LHCN-M2 (cell line): ENCODE measurements around the gene C18orf32. TPM values are rescaled to one million over a fixed set of nuclear protein-coding genes. Genes with fewer than 3 reads are reported as not detected.
"Not testable (repeated sequence)": the region's sequence is repeated elsewhere in the genome, so short reads cannot be mapped to it uniquely, and the experiment has no call there.

ENCODE experiments used
- DNase-seq: peaks from one replicate; pipeline ENCODE4 v3.0.0-alpha.2; 2012; ENCODE audit warnings: low read depth
- total RNA-seq: library from RNA; depleted of rRNA; stranded (reverse); fragments of >200 nt; gene quantifications from 2 replicates; pipeline ENCODE4 v1.2.3, GENCODE V29; 2014

C18orf32 gene
- total RNA-seq, 1 experiment from 2014 or later: 44.9 TPM

DNA sequence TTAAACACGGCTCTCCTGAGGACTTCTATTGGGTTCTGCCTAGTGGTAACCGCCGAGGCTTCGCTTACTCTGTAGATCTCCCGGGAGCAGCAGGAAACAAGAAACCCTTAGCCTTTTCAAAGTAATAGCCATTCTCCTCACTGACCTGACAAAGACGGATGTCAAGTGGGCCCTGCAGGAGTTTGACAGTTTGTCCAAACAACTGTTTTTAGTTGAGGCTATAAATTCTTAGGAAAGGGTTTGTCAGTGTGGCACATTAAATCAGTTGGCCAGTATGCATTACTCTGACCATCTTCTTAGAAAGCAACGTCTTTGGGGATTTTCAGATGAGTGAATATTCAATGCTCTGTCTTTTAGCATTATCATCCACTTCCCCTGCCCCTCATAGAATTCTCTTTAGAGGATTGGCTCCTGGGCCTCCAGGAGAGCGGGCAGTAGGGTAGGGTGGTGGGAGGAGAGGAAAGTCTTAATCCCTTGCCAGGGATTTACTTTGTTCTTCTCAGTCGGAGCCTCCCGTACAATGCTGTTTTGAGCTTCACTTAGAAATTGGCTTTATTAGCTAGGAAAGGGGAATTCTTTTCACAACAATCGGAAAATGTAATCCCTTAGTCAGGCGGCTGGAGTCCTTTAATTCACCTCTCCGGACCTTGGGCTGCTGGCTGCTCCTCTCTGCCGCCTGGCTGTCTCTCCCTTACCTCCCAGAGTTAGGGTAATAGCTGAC lies 13.3 kb upstream of the C18orf32 start:
- DNase-seq: no peak

DNA sequence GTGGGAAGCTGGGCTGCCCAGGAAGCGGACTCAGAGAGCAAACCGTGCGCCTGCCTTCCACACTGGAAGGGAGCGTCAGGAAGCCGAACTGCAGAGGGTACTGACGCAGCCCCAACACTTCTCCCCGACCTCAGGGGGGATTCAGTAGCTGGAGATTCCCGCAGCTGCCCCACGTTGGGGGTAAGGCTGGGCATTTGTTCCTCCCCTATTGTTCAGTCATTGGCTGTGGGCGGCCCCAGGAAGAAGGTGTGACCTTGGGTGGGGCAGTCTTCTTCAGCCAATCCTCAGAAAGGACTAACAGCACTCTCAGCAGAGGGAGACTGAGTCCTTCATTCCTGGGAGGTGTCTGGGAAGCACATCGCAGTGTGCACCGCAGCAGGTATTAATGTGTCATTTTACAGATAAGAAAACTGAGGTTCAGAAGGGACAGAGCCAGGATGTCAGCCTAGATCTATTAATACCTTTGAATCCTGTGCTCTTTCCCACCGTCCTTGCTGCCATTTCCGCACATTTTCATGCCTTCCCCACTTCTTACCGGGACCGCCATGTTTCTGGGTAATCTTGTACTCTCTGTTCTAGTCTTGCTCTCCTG lies 12.1 kb upstream of the C18orf32 start:
- no peak for DNase-seq

- no peak for DNase-seq
Observed at GRCh38 chr18:49495480-49495879, 8.4 kb upstream of the C18orf32 start.

DNA sequence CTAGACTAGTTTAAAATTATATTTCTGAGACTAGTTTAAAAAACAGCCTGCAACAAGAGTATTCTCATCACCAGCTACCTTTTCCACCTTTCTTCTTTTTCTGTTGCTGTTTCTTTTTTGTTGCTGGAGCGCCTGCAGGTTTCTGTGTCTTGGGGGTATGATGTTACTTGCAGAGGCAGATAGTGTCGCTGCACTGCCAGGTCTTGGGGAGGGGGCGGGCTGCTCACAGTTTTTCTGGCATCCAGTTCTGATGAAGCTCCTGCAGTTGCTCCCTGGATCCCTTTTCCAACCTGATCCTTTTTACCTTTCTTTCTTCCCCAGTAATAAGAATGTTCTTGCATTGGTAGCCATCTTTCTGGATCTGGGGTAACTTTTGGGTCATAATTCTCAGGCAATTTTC lies 8.0 kb upstream of the C18orf32 start:
- no peak for DNase-seq

DNA sequence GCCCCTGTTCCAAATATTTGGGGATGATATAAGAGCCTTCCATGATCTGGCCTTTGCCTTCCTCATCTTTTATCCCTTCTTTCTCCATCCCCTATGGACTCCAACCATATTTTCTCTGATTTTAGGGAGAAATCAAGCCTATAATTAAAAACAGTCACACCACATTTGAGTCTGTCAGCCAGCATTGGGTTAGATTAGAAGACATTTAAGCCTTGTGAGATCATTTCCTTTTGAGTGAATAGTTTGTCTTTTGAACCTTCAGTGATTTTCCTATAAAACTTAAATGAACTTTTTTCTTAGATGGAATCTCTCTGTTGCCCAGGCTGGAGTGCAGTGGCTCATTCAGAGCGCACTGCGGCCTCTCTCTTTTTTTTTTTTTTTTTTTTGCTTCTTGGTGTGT lies 7.6 kb upstream of the C18orf32 start:
- no peak for DNase-seq

- DNase-seq: no peak
Observed at GRCh38 chr18:49492694-49493033, 5.6 kb upstream of the C18orf32 start.

DNA sequence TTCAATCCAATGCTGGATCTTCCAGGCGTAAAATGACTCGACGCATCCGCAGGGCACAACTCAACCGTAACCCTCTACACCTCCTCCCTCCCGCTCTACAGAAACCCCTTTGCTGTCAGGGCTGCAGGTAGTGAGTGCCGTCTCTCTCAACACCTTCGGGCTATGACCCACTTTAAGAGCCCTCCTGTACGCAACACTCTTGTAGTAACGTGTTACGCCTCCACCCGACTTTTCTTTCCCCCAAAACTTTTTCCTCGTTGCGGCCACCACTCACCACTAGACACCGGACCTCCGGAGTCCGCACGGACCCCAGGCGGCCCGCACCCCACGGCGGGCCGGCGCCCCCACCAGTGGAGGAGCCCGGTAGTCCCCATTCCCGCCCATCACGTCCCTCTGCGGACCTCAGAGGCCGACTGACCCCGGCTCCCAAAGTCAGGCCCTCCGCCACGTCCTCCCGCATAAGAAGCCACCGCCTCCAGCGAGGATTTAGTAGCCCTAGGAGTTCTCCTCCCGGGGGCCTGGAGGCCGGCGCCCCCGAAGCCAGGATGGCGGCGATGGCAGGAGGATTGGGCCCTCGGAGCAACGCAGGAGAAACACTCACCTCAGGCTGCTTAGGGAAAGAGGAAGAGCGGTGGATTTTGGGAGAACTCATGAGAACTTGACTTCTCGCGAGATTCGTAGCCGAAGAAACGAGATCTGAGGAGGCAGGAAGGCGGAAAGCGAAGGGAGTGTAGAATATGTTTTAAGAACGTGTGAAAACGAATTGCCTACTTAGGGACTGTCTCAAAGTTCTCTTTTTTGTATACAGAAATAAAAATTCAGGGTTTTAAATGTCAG lies 5.0 kb upstream of the C18orf32 start, which contains the start of gene RPL17:
Gene RPL17 (minus strand): TSS at position 609 of the 837 bp plus-strand sequence.
- peak; percentile 99 for DNase-seq

GRCh38 chr18:49491534-49491856 lies 4.5 kb upstream of the C18orf32 start:
- DNase-seq: no peak

- no peak for DNase-seq
Observed at GRCh38 chr18:49490246-49490762, 3.3 kb upstream of the C18orf32 start.

DNA sequence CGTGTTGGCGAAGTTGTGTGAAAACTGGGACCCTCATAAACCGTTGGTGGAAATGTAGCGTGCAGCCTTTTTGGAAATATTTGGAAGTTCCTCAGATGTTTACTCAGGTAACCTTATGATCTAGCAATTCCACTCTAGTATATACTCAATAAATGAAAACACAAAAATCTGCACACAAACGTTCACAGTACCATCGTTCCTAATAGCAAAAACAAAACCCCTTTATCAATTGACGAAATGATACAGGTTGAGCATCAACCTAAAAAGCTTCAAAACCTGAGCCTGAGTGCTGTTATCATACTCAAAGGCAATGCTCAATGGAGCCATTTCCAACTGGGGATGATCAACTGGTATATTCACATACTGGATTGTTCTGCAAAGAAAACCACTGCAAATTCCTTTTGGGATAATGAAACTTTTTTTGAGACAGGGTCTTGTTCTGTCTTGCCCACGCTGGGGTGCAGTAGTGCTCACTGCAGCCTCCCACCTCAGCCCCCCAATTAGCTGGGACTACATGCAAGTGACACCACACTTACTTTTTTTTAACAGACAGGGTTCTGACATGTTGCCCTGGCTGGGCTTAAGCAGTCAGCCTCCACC lies 777 bp upstream of the C18orf32 start:
- no peak for DNase-seq

DNA sequence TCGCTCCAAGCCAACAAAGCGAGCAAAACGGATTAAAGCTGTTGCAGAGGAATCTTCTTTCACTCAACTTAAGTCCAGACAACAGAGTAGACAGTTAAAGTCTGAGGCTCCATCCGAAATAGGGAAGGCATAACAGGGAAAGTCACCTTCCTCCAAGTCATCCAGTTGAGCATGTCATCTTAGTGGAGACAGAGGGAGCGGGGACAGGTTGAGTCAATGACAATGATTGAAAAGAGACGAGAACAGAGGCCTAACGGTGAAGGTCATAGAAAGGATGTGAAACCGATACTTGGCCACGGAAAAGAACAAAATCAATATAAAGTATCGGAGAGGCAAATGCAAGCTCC lies 455 bp downstream of the C18orf32 start:
- peak; percentile 24 for DNase-seq

DNA sequence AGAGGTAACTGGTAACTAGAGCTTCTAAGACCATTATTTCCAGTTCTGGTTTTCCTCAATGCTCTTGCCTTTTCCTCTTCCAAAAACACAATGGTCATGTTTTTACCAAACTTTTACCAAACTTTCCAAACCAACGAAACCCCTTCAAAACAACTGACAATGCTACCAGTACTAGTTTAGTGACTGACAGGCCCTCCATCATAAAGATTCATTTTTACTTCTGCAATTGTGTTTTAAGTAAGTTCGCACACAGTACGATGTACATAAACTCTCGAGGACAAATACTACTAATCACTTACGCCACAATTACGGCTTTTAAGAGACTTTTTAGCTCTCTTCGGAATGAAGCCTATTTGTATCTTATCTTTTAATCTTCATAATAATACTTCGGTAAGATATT lies 900 bp downstream of the C18orf32 start:
- no peak for DNase-seq

- DNase-seq: no peak
Observed at GRCh38 chr18:49483198-49483597, 3.8 kb downstream of the C18orf32 start.

DNA sequence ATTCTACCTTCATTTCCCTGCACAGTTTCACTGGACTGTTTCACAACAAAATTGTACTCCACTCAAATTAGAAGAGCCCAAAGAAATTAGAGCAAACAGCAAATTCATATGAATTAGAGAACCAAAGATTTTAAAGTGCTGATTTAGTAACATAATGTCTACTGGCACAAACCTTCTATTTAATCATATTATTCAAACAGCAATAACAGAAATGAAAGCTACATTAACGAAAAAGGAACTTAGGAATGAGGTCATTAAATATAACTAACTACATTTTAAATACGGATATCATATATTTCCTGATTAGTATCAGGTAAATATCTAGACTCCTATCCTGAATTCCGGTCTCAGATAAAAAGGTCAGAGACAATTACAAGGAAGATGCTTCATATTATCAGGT lies 5.1 kb downstream of the C18orf32 start:
- DNase-seq: no peak

DNA sequence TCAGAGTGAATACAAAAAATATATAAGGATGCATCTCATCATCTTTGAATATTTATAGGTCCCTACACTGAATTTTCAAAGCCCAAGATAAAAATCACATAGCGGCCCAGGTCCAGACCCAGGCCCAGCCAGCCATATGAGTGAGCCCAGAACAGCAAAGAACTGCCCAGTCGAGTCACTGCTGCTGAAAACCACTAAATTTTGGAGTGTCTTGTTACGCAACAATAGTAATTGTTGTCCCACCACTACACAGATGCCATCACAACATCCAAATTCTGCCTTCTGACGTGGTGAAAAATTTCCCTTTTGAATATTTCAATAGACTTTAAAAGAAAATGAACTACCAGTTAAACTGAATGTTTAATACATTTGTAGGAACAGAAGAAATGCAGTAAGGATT lies 5.7 kb downstream of the C18orf32 start:
- no peak for DNase-seq

- no peak for DNase-seq
Observed at GRCh38 chr18:49479381-49480137, 7.5 kb downstream of the C18orf32 start.

DNA sequence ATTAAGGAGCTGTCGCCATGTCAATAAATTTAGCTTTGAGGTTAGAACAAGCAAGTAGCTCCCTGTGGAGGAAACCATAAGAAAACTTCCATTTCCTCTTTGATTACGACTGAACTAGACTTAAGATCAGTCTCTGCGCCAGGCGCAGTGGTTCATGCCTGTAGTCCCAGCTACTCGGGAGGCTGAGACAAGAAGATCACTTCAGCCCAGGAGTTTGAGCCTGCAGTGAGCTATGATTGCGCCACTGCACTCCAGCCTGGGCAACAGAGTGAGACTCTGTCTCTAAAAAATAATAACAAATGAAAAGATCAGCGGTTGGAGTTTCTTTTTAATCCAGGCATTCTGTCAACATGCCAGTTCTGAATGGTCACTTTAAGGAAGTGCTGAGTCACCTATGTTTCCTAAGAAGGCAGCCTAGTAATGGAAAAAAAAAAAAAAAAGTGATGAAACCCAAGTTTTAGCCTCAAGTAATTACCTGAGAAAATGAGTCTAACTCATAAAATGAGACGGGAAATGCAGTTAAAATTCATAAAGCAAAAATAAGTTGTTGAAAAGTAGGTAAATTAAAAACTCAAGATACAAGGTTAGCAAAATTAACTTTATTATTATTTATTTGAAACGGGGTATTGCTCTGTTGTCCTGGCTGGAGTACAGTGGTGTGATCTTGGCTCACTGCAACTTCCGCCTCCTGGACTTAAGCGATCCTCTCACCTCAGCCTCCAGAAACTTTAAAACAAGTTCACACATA lies 10.2 kb downstream of the C18orf32 start:
- DNase-seq: peak; percentile 68

GRCh38 chr18:49474935-49475334 lies 12.1 kb downstream of the C18orf32 start:
- not testable (repeated sequence) for DNase-seq

GRCh38 chr18:49473721-49474120 lies 13.3 kb downstream of the C18orf32 start:
- DNase-seq: no peak

DNA sequence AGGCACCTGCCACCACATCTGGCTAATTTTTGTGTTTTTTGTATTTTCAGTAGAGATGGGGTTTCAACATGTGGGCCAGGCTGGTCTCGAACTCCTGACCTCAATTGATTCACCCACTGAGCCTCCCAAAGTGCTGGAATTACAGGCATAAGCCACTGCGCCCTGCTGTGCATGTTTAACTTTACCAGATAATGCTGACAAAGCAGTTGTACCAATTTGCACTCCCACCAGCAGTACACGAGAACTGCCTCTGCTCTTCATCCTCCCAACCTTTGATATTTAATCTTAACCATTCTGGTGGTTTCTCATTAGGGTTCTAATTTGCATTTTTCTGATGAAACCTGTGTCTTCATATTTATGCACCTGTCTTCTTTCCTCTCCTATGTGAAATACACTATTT lies 14.6 kb downstream of the C18orf32 start:
- no peak for DNase-seq

DNA sequence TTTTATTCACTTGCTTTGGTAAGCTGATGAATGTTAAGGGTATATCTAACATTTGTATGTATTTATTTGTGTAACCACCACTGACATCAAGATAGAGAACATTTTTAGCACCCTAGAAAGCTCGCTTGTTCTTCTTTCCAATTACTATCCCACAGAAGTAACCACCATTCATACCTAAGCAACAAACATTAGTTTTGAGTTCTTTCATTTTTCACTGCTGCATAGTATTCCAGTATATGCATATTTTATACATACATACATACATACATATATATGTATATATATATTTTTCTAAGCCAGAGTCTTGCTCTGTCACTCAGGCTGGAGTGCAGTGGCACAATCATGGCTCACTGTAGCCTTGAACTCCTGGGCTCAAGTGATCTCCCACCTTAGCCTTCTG lies 15.5 kb downstream of the C18orf32 start:
- DNase-seq: no peak
